ENCODE data around the gene COL18A1. TPM values are rescaled to one million over a fixed set of nuclear protein-coding genes. Genes with fewer than 3 reads are reported as not detected.

The COL18A1 gene
- total RNA-seq, 1 experiment from 2014 or later: 8.4 TPM

GRCh38 chr21:45479691-45480675 is 75.0 kb downstream of the COL18A1 start:
- DNase-seq (ENCODE audit: low spot score): no peak

DNA sequence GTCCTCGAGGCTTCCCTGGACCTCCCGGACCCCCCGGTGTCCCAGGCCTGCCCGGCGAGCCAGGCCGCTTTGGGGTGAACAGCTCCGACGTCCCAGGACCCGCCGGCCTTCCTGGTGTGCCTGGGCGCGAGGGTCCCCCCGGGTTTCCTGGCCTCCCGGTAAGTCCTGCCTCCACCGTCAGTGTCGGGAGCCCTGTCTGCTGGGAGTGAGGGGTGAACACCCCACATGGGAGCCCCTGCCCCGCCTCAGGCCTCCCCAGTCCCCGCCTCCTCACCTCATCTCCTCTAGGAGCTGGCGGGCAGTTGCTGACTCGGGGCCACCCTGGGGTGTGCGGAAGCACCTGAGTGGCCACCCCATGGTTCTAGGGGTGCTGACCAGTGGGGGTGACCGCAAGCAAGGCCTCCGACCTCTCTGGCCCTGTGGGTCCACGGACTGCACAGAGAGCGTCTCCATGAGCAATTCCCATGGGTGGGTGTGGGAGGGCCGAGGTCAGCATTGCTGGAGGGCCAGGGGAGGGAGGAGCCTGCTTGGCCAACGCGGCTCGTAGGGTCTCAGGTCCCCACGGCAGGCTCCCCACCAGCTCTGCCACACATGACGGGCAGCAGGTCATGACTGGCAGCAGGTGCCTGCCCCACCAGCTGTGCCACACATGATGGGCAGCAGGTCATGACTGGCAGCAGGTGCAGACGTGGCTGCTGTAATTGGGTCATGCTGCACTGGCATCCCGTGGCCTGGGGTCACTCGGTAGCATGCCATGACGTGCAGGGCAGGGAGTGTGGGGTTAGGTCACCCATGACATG is 75.9 kb downstream of the COL18A1 start:
- no peak for DNase-seq (ENCODE audit: low spot score)

- no peak for DNase-seq (ENCODE audit: low spot score)
Observed at GRCh38 chr21:45481566-45481965, 76.6 kb downstream of the COL18A1 start.

GRCh38 chr21:45481977-45482898 is 77.3 kb downstream of the COL18A1 start:
- DNase-seq (ENCODE audit: low spot score): no peak

GRCh38 chr21:45482899-45483821 is 78.2 kb downstream of the COL18A1 start:
- no peak for DNase-seq (ENCODE audit: low spot score)

DNA sequence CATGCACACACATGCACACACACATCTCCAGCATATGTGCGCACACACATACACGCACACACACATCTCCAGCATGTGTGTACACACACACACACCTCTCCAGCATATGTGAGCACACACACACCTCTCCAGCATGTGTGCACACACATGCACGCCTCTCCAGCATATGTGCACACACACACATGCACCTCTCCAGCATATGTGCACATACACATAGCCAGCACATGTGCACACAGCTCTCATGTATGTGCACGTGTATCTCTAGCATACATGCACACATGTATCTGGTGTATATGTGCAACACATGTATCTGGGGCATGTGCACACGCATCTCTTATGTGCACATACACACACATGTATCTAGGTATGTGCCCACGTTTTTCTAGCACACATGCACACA is 79.4 kb downstream of the COL18A1 start:
- DNase-seq (ENCODE audit: low spot score): no peak

- no peak for DNase-seq (ENCODE audit: low spot score)
Observed at GRCh38 chr21:45485686-45486442, 80.9 kb downstream of the COL18A1 start.

DNA sequence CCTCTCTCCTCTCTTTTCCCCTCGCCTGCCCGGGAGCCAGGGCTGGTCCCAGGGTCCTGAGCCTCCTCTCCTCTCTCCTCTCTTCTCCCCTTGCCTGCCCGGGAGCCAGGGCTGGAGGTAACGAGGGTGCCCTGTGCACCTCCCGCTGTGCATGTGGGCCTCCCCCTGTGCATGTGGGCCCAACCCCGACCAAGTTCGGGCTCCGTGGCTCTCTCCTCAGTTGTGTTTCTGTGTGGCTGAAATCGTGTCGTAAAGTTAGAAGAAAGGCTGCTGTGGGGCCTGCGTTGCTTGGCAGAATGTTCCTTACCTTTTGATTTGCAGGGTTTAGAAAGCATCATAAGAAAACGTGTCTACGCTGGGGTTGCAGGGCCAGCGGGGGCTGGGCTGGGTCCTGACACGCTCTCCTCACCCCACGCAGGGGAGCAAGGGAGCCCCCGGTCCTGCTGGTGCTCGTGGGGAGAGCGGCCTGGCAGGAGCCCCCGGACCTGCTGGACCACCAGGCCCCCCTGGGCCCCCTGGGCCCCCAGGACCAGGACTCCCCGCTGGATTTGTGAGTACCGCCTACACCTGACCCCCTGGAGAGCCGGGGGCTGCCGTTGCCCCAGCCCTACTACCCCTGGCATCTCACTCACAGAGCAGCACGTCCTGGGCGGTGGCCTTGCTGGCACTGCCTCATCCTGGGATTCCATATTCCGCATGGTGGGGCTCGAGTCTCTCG is 81.6 kb downstream of the COL18A1 start:
- no peak for DNase-seq (ENCODE audit: low spot score)

GRCh38 chr21:45487161-45487806 is 82.3 kb downstream of the COL18A1 start:
- no peak for DNase-seq (ENCODE audit: low spot score)

DNA sequence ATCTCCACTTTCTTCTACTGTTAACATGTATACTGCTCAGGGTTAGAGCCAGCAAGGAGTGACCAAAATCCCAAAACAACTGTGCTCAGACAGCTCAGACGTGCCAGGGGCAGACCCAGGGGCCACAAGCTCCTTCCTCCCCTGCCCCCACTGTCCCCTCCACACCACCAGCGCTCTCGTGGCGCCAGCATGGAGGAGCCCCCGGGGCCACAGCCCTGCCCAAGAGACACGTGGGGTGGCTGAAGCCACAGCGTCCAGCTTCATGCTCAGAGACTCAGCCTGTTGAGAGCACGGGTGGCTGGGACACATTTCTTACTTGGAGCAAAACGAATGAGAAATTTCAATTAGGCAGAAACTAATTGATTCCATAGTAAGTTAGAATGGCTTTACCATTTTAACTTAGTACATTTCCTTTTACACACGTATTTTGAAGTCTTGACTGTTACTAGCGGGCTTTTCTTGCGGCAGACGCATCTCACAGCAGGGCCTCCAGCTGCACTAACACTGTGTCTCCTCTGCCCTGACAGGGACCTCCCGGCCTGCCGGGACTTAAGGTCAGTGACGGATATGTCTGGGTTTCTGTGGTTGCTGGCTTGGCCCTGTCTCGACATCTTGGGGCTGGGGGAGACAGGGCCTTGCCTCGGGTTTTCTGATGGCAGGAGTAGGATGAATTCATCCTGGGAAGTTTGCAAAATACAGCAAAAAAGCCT is 83.1 kb downstream of the COL18A1 start:
- no peak for DNase-seq (ENCODE audit: low spot score)

DNA sequence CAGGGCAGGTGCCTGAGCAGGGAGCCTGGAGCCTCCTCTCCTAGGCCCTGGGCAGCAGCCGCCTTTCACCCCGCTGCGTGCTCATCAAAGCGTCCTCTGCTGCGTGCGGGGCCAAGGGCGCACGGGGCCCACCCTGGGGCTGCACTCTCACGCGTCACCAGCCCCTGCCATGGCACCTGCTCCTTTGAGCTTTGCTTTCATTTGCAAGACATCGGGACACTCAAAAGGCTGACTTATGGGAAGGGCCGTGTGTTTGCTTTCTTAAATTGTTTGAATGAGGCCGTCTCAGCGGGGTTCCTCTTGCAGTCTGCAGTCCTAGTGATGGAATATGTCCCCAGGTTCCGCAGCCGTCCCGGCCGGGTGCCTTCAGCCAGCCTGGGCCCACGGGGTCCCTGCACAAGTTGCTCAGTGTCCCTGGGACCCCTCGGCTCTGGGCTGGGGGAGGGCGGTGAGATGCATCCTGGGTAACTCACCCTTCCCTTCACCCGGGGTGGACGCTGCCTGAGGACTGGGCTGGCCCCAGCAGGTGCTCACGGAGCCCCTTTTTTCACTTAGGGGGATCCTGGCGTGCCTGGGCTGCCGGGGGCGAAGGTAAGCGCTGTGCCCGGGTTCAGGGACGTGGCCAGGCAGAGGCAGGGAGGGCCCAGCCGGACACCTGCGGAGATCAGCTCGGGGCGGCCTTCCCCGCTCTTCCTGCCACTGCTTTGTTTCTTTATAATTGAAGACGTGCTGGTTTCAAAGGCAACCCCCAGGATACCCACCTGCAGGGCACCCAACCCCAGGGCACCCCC is 84.2 kb downstream of the COL18A1 start:
- no peak for DNase-seq (ENCODE audit: low spot score)

DNA sequence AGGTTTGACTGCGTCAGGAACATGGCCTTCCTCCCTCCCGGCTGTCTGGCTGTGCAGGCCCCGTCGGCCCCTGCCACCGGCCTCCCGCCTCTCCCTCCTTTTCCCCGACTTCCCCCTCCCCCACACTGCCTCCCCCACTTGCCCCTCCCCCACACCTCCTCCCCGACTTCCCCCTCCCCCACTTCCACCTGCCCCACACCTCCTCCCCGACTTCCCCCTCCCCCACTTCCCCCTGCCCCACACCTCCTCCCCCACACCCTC is 84.7 kb downstream of the COL18A1 start:
- no peak for DNase-seq (ENCODE audit: low spot score)

DNA sequence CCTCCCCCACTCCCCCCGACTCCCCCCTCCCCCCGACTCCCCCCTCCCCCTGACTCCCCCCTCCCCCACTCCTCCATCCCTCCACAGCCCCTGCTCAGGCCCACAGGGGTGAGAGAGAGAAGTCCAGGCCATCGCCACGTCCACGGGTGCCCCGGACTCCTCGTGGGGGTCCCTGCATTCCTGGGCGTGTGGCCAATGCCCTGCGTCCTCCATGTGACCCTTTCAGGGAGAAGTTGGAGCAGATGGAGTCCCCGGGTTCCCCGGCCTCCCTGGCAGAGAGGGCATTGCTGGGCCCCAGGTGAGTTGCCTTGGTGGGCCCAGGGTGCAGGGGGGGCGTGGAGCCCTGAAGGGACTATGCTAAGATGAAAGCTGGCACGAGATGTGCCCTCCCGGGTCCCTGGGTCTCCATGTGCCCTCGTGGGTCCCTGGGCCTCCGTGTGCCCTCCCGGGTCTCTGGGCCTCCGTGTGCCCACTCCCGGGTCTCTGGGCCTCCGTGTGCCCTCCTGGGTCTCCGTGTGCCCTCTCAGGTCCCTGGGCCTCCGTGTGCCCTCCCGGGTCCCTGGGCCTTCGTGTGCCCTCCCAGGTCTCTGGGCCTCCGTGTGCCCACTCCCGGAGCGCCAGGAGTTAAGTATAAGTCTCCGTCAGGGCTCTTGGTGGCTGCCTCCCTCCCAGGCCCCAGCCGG is 85.2 kb downstream of the COL18A1 start:
- DNase-seq (ENCODE audit: low spot score): no peak

- no peak for DNase-seq (ENCODE audit: low spot score)
Observed at GRCh38 chr21:45491056-45491455, 86.1 kb downstream of the COL18A1 start.

DNA sequence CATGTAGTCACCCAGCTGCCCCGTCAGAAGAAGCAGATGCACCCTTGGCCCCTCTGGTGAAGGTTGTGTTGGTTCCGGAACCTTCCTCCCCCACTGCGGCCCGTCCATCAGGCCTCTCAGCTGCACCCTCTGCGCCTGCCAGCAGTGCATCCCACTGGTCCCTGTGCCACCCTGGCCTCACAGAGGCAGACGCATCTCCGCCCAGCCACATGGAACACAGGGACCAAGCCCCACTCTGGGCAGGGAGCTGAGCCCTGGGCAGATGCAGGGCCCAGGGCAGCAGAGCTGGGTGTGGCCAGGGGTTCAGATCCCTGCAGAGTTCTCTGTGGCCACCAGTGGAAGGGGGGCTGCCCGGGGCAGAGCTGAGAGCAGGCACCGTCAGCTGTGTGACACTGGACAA is 86.7 kb downstream of the COL18A1 start:
- no peak for DNase-seq (ENCODE audit: low spot score)

- DNase-seq (ENCODE audit: low spot score): no peak
Observed at GRCh38 chr21:45492765-45493164, 87.8 kb downstream of the COL18A1 start.

Measured in H4 (cell line).